ENCODE results near the gene ZC3H8. TPM values are rescaled to one million over a fixed set of nuclear protein-coding genes. Genes with fewer than 3 reads are reported as not detected.

Gene ZC3H8
- total RNA-seq, 1 donor: 2.2 TPM

DNA sequence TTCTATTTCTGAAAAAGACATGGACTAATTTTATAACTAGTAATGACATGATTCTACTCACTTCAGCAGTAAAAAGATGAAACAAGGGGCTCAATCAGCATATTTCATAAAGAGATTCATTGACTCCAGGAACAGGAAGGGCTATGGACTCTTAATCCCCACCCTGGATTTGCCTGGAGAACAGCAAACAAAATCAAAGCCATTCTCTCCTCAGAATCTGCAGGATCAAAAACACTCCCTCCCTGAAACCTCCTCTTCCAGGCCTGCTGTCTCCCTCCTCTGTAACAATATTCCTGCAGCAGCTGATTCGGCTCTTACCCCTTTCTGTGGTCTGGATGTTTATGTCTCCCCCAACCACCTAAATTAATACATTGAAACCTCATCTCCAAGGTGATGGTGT is 57.0 kb downstream of the ZC3H8 start:
- no peak for DNase-seq (ENCODE audit: low read depth in 2 of 3, low spot score in 2 of 3)

DNA sequence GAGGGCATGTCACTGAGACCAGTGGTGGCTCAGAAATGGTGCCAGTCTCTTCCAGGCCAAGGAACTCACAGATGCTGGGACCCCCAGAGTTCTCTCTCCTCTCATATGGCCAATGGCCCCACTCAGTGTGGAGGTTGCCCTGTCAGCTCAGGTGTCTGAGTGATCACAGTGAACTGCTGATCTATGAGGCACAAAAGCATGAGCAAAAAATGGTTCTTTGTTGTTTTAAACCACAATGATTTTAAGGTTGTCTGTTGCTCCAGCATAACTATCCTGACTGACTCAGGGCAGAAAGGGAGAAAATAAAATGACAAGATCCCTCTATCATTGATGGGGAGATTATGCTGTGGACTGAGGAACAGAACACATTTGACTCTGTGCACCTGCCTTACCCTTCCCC is 58.9 kb downstream of the ZC3H8 start:
- DNase-seq (ENCODE audit: low read depth in 2 of 3, low spot score in 2 of 3): no peak

DNA sequence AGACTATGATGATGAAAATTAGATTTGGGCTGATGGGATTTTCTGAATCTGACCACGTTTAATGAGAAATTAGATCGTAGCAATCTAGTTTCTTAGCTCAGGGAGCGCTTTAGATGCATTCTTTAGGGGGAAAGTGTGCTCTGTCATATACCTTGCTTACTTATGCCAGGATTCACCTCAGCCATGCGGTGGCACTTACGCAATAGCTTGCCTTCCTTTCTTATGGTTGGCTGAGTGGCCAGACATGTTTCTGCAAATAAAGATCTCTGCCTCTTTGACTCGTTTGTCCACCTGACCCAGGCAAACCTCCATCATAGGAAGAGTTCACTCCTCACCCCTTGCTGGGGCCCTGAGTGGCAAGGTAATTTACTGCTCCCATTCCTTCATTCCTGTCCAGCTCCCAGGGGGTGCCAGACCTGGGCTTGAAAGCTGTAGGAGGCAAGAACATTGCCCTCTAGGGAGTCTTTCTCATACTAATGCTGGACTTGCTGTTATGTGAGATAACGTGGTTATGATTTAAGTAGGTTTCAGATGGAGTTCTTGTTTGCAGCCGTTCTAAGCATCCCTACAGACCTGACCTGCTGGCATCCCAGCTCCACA is 59.6 kb downstream of the ZC3H8 start:
- DNase-seq (ENCODE audit: low read depth in 2 of 3, low spot score in 2 of 3): no peak

- DNase-seq (ENCODE audit: low read depth in 2 of 3, low spot score in 2 of 3): no peak
Observed at GRCh38 chr2:112194482-112194881, 60.4 kb downstream of the ZC3H8 start.

- DNase-seq (ENCODE audit: low read depth in 2 of 3, low spot score in 2 of 3): no peak
Observed at GRCh38 chr2:112194028-112194427, 60.8 kb downstream of the ZC3H8 start.

DNA sequence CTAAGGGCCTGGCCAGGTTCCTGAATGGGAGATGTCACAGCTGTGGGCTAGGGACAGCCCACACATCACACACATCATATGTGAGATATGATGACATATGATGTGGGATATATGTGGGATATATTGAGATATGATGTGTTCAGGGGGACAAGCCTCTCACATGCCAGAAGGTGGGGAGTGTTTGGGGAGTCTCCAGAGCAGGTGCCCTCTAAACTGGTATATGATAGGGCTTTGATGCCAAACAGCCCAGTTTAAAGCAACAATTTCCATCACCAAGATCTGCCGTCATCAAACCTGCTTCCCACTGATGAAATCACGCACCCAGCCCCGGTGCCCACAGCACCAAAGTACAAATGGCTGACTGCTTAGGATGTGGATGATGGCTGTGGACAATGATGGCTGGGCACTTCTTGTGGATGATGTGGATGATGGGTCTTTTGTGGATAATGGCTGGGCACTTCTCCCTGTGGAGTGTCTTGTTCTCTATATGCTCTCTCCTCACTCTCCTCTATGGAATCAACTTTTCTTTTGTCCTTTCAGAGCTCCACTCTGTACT is 65.8 kb downstream of the ZC3H8 start:
- DNase-seq (ENCODE audit: low read depth in 2 of 3, low spot score in 2 of 3): no peak

GRCh38 chr2:112187805-112188596 is 66.8 kb downstream of the ZC3H8 start:
- DNase-seq (ENCODE audit: low read depth in 2 of 3, low spot score in 2 of 3): peak; percentile 11 to 63 (median 56)

DNA sequence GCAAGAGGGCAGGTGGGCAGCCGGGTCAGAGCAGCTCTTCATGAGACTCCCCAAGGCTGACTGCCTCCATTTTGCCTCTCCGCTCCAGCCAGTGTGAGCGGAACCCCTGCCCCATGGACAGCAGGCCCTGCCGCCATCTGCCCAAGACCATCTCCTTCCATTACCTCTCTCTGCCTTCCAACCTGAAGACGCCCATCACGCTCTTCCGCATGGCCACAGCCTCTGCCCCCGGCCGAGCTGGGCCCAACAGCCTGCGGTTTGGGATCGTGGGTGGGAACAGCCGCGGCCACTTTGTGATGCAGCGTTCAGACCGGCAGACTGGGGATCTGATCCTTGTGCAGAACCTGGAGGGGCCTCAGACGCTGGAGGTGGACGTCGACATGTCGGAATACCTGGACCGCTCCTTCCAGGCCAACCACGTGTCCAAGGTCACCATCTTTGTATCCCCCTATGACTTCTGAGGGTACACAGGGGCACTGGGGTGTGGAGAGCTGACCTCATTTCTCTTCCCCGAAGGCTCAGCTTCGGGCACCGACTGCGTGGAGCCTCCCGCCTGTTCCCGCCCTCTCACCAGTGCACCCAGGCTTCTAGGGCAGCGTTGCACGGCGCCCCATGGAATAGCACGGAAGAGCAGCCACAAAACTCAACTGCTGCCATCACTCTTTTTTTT is 67.7 kb downstream of the ZC3H8 start:
- DNase-seq (ENCODE audit: low read depth in 2 of 3, low spot score in 2 of 3): no peak

DNA sequence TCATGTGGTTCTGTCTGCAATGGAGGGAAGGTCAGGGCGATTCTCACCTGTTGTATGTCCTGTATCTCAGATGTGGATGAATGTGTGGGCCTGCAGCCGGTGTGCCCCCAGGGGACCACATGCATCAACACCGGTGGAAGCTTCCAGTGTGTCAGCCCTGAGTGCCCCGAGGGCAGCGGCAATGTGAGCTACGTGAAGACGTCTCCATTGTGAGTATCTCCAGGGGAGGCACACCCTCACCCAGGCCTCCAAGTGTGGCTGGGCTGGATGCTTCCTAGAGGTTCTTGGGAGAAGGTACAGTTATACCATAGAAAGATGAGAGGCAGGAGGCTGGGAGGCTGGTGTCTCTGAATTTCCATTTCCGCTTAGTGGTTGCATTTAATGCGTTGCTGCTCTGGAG is 69.7 kb downstream of the ZC3H8 start:
- DNase-seq (ENCODE audit: low read depth in 2 of 3, low spot score in 2 of 3): no peak

GRCh38 chr2:112184121-112184520 is 70.7 kb downstream of the ZC3H8 start:
- DNase-seq (ENCODE audit: low read depth in 2 of 3, low spot score in 2 of 3): no peak

- no peak for DNase-seq (ENCODE audit: low read depth in 2 of 3, low spot score in 2 of 3)
Observed at GRCh38 chr2:112183327-112184025, 71.4 kb downstream of the ZC3H8 start.

DNA sequence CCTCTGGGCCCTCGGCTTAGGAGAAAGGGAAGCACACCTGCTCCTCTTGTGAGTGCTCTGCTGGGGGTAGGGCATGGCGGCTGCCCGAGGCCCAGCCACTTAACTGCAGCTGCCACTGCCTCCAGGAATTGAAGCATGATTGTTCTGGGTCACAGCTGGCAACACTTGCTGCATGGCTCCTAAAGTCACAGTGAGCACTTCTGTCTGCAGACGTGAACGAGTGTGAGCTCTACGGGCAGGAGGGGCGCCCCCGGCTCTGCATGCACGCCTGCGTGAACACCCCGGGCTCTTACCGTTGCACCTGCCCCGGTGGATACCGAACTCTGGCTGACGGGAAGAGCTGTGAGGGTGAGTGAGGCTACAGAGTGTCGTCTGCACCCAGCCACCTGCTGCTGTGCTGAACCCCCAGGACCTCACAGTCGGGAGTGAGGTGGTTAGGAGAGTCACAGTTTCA is 72.2 kb downstream of the ZC3H8 start:
- DNase-seq (ENCODE audit: low read depth in 2 of 3, low spot score in 2 of 3): peak in 1 of 3 donors; percentile 49

- DNase-seq (ENCODE audit: low read depth in 2 of 3, low spot score in 2 of 3): peak; percentile 12 to 57 (median 26)
Observed at GRCh38 chr2:112181571-112182290, 73.1 kb downstream of the ZC3H8 start.

- DNase-seq (ENCODE audit: low read depth in 2 of 3, low spot score in 2 of 3): no peak
Observed at GRCh38 chr2:112175958-112176573, 78.8 kb downstream of the ZC3H8 start.

- no peak for DNase-seq (ENCODE audit: low read depth in 2 of 3, low spot score in 2 of 3)
Observed at GRCh38 chr2:112175333-112175732, 79.5 kb downstream of the ZC3H8 start.

DNA sequence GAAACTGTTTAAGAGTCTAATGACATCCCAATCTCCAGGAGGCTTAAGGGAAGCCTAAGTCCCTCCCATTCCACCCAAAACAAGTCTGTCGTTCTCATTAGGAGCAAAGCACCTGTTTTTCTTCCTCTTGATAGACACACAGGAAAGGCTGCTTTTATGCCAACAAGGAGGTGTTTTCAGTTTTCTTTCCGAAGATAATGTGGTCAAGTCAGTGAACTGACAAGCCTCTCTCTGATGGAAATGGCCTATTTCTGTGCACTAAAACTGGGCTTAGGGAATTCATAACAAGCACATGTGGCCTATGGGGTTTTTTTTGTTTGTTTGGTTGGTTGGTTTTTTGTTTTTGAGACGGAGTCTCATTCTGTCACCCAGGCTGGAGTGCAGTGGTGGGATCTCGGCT is 80.5 kb downstream of the ZC3H8 start:
- no peak for DNase-seq (ENCODE audit: low read depth in 2 of 3, low spot score in 2 of 3)

DNA sequence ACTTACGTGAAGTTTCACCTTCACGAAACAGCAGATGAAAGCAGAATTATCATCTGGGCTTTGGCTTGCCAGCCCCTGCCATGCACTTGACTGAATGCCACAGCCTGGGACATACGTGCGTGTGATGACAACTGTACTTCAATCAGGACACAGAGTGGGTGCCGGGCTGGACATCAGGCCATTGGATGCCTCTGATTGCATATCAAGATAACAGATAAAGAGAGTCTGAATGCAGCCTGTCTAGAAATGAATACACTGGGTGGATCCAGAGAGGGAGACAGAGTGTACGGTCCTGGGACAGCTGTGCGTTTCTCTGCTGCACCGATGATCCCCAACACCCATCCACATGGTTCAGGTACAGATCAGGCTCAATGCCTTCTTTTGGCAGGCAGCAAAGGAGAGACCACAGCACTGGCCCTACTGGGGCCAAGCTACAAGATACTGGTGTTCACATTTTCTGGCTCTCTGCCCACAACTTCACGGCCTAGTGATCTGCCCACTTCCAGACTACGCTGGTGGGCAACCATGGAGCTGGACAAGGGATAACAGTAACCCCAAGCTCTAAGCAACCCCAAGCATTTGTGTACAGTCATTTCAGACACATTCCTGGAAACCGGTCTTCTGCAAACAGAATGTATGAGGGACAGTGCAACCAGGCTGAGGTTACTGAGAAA is 81.1 kb downstream of the ZC3H8 start:
- DNase-seq (ENCODE audit: low read depth in 2 of 3, low spot score in 2 of 3): no peak

GRCh38 chr2:112170495-112170894 is 84.3 kb downstream of the ZC3H8 start:
- no peak for DNase-seq (ENCODE audit: low read depth in 2 of 3, low spot score in 2 of 3)

DNA sequence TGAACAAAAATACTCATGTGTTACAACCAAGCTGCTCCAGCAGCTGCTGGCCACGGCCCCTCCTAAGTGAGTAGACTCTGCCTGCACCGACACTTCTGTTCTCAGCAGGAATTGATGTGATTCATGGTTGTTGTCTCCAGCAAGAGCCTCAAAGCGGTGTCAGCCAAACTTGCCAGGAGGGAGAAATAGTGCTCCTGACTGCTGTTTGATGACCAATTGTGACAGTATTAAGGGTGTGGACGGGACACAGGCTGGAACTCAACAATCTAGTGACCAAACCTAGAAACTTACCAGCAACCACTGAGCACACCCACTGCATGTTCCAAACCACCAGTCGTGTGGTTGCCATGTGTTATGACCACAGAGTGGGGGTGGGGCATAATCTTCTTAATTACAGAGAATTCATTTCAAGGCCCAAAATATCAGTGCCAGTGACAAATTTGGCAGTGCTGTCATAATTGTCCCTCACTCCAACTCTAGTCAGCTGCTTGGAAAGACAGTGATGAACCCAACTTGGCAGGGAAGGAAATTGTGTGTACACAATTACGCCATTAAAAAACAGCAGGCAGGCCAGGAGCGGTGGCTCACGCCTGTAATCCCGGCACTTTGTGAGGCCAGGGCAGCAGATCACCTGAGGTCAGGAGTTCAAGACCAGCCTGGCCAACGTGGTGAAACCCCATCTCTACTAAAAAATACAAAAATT is 86.3 kb downstream of the ZC3H8 start:
- DNase-seq (ENCODE audit: low read depth in 2 of 3, low spot score in 2 of 3): no peak
